NOMO-1 treated with dmso at 0.1 percent for 144 hours (cell line): Measurements from ENCODE around the gene NDE1.
A peak's percentile ranks its signal among the peaks of the same experiment; 100 is the strongest.

ENCODE experiments used
- DNase-seq: peaks from one replicate; lab custom pipeline; 2025; ENCODE audit not compliant: unreplicated experiment; lab: John Stamatoyannopoulos, UW

The NDE1 gene

DNA sequence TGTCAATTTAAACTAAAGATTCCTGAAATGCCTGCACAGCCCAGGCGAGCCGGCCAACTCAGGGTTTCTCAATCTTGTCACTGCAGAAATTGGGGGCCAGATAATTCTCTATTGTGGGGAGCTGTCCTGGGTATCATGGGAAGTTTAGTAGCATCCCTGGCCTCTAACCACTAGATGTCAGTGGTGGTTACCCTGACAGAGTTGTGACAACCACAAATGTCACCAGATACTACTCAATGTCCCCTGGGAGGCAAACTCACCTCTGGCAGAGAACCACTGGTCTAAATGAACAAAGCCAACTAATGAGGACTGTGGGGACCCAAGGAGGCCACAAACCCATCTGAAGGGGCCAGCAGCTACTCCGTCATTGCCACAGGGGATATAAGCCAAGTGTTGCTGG lies 115.8 kb downstream of the NDE1 start:
- DNase-seq: peak; percentile 14

DNA sequence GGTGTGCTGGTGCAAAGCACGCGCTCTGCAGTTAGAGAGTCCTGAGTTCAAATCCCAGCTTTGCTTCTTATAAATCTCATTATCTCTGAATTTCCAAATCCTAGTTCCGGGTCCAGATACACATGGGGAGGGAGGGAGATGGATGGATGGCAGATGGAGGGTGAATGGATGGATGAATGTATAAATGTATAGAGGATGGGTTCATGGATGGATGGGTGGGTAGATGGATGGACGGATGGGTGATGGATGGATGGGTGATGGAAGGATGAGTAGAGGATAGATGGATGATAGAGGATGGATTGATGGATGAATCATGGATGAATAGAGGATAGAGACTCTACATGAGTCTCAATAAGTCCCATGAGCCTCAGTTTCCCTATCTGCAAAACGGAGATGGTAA lies 116.9 kb downstream of the NDE1 start:
- DNase-seq: no peak

DNA sequence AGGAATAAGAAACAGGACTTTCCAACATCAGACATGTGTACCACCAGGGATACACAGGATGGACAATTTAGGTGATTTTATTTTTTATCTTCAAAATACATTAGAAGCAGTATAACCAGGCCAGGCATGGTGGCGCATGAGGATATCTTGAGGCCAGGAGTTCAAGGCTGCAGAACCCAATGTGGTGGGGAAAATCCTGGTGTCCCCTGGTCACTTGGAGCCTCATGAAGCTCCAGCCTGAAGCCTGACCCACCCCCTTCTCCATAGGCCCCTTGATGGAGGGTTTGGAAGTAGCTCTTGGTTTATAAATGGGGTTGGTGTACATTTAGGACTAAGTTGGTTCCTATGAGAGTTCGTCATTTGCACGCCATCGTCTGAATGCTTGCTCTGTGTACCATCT lies 118.2 kb downstream of the NDE1 start:
- no peak for DNase-seq

DNA sequence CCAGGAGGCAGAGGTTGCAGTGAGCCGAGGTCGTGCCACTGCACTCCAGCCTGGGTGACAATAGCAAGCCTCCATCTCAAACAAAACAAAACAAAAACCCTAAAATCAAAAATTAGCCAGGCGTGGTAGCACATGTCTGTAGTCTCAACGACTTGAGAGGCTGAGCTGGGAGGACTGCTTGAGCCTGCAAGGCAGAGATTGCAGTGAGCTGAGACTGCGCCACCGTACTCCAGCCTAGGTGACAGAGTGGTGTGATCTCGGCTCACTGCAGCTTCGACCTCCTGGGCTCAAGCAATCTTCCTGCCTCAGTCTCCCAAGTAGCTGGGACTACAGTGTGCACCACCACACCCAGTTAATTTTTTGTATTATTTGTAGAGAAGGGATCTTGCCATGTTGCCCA lies 119.2 kb downstream of the NDE1 start:
- no peak for DNase-seq

DNA sequence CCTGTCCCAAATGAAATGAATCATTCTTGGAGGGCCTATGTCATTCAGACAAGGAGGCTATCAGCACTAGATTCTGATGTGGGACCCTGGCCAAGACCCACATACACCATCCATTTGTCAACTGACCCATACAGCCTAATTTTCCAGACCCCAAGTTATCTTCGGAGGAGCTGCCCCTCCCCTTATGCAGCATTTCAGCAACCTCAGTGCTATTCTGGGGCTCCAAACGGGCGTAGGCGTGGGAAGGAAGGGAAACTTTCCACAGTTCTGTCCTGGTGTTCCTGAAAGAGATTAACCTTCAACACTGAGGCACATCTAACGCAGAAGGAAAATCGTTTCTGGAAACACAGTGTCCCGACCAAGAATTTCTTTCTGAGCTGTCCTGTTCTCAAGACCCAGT lies 120.1 kb downstream of the NDE1 start:
- DNase-seq: no peak

DNA sequence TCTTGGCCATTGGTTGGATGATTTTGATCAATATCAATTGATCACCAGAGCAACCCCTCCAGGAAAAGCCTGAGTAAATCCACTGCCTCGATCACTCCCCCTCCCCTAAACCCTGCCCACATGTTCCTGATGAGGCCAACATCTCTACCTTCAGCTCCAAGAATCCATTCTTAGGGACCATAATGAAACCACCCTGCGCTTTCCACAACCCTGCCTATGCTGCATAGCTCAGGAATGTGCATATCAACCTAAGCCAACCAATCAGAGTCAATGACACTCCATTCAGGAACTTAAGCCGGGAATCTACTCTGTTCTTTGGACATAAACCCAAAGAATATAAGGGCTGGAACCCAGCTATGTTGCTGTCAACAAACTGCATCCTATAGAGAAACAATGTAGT lies 120.5 kb downstream of the NDE1 start:
- no peak for DNase-seq

DNA sequence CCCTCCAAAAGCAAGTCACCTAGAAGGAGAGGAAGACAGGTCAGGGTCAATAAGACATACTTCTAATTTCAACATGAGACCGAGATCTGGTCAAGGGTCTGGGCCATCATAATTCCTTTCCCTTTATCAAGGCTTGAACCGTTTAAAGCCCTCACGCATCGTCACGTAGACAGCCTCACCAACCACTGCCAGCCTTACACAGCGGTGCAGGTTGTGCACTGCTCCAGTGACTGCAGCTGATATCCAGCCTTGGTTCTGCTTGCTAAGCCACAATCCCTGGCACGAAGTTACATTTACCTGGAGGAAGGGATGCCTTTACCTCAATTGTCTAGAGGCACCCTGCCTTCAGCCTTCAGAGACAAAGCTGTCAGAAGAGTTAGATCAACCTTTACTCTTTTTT lies 121.6 kb downstream of the NDE1 start:
- no peak for DNase-seq

DNA sequence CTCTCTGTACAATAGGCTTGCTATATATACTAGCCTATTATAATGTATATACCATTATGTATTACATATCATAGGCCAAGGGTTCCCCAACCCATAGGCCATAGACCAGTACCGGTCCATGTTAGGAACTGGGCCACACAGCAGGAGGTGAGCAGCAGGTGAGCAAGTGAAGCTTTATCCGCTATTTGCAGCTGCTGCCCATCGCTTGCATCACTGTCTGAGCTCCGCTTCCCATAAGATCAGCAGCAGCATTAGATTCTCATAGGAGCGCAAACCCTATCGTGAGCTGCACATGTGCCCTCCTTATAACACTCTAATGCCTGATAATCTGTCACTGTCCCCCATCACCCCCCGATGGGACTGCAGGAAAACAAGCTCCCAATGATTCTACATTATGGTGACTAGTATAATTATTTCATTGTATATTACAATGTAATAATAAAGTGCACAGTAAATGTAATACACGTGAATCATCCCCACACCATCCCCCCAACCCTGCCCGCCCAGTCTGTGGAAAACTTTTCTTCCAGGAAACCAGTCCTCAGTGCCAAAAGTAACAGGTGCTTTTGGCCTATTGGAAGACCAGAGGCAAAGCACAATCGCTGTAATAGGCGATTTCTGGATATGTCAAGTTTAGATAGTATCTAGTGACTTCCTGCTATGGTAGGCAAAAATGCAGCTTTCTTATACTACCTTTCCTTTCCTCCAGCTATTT lies 122.7 kb downstream of the NDE1 start:
- DNase-seq: no peak

DNA sequence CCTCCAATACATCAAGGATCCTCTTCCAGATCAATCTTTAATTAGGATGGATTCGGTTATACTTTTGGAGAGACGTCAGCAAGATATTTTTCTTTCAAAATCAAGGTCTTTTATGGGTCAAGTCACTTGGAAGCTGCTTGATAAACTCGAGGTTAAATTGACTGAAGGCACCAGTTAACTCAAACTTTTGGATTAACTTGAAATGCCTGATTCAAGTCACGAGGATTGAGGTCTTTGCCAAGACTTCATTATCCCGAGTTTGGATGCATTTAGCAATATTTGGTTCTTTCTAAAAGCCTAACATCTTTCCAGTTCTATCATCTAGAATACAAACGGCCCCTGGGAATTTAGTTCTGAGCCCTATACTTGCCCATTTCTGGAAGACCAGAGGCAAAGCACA lies 123.9 kb downstream of the NDE1 start:
- DNase-seq: no peak

DNA sequence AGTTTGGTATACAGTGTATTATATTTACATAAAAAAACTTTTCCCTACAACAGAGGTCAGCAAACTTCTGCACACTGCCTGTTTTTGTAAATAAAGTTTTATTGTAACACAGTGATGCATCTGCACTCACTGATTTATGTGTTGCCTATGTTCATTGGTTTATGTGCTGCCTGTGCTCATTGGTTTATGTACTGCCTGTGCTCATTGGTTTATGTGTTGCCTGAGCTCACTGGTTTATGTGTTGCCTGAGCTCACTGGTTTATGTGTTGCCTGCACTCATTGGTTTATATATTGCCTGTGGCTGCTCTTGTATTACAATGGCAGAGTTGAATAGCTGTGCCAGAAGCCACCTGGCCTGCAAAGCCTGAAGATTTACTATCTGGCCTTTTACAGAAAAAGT lies 125.2 kb downstream of the NDE1 start:
- DNase-seq: no peak

DNA sequence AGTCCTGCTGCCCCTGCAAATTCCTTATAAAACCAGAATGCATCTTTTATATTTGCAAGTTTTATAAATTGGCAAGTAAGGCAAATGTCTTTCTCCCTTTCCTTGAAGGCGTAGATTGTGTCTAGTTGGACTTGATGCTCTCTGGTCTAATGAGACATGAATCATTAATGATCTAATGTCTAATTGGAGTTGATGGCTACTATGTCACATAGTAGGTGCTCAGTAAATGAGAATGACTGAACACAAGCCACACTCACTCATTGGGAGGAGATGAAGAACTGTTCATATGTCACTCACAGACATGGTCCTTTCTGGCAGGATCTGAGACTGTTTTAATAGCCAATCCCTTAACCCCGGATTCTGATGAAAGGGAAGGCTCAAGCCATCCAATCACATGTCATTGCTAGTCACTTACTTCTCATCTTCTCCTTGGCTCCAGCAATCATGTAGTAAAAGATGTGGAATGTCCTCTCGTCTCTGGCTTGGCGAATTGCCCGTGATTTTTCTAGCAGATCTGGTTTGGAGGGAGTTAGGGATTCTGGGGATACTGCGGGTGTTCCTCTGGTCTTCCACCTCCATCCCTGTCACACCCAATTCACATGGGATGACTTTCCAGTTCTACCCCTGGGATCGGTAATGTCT lies 125.7 kb downstream of the NDE1 start:
- DNase-seq: no peak
